SU-DHL-6 (cell line): ENCODE results near the gene ZNF552.

Experiments used
- H2AFZ ChIP-seq: fragments of 200-600 bp; sonication (generic); 2 replicates; pipeline ENCODE4 v1.6.1; 2014; ENCODE audit warnings: low read depth, mild to moderate bottlenecking, moderate library complexity, mixed read lengths, antibody characterized with exemption, low read length; ENCODE audit not compliant: severe bottlenecking
- H3F3A ChIP-seq: fragments of 200-600 bp; shearing (Covaris generic); 2 replicates; pipeline ENCODE4 v1.6.0; 2016; ENCODE audit warnings: antibody characterized with exemption, mild to moderate bottlenecking; ENCODE audit not compliant: insufficient read depth
- H3K27ac ChIP-seq: fragments of 200-600 bp; sonication (generic); 2 replicates; pipeline ENCODE4 v1.5.1; 2016; ENCODE audit warnings: low read depth, mild to moderate bottlenecking, low read length, moderate library complexity, mixed read lengths
- H3K27me3 ChIP-seq: fragments of 200-600 bp; sonication (generic), shearing (Covaris generic); 2 replicates; pipeline ENCODE4 v1.6.0; 2014; ENCODE audit warnings: mild to moderate bottlenecking, low read length
- H3K36me3 ChIP-seq: fragments of 200-600 bp; sonication (generic); 2 replicates; pipeline ENCODE4 v1.6.1; 2014; ENCODE audit warnings: mild to moderate bottlenecking, low read length, mixed read lengths
- H3K4me2 ChIP-seq: fragments of 300-600, 200-600 bp; shearing (Covaris generic), sonication (generic); 2 replicates; pipeline ENCODE4 v1.6.0; 2014; ENCODE audit warnings: low read length, low read depth, mild to moderate bottlenecking; ENCODE audit not compliant: poor library complexity, severe bottlenecking
- H3K4me3 ChIP-seq: fragments of 200-600 bp; sonication (generic); 2 replicates; pipeline ENCODE4 v1.5.1; 2014; ENCODE audit warnings: antibody characterized with exemption, low read length, mild to moderate bottlenecking, mixed read lengths; ENCODE audit not compliant: insufficient read depth, poor library complexity, severe bottlenecking
- H3K79me2 ChIP-seq: fragments of 200-600 bp; sonication (generic); 2 replicates; pipeline ENCODE4 v1.6.1; 2014; ENCODE audit warnings: mild to moderate bottlenecking, low read length, moderate library complexity; ENCODE audit not compliant: insufficient read depth
- H3K9ac ChIP-seq: fragments of 200-600 bp; sonication (generic); 2 replicates; pipeline ENCODE4 v1.7.0; 2014; ENCODE audit warnings: mild to moderate bottlenecking, low read length
- H3K9me2 ChIP-seq: fragments of 200-600 bp; sonication (generic); replicated peaks from 2 replicates; pipeline ENCODE4 v1.6.1; 2014; ENCODE audit warnings: low read length; ENCODE audit not compliant: insufficient read depth
- H3K9me3 ChIP-seq: fragments of 200-600 bp; sonication (generic); 2 replicates; pipeline ENCODE4 v1.6.1; 2014; ENCODE audit warnings: low read length, mixed read lengths; ENCODE audit not compliant: insufficient read depth
- H4K20me1 ChIP-seq: fragments of 200-600 bp; sonication (generic); 2 replicates; pipeline ENCODE4 v1.6.1; 2014; ENCODE audit warnings: low read depth, mild to moderate bottlenecking, antibody characterized with exemption, low read length, moderate library complexity, mixed read lengths
- CTCF ChIP-seq: fragments of 200-600 bp; sonication (generic); IDR thresholded peaks from one replicate; pipeline ENCODE4 v1.5.1; 2017; ENCODE audit warnings: antibody characterized with exemption, mild to moderate bottlenecking, low read length, moderate library complexity; ENCODE audit not compliant: insufficient read depth, poor library complexity, severe bottlenecking
- EZH2phosphoT487 ChIP-seq: fragments of 200-600 bp; sonication (generic), shearing (Covaris generic); conservative IDR thresholded peaks from 2 replicates; pipeline ENCODE4 v1.6.1; 2018; ENCODE audit warnings: mild to moderate bottlenecking, antibody characterized with exemption, low read length, moderate library complexity, mixed read lengths

ZNF552 gene

GRCh38 chr19:57807541-57807940 lies 7.2 kb downstream of the ZNF552 start:
- Histone ChIP-seq H3K79me2 (peaks cover 27% of the 10 kb centered on the region), H3K27ac (no peak overlapping the region)
- TF ChIP-seq CTCF (no peak), EZH2phosphoT487 (no peak)

GRCh38 chr19:57803594-57804325 lies 11.0 kb downstream of the ZNF552 start:
- no peak overlapping the region for H3K27ac ChIP-seq
- H3K36me3 ChIP-seq, result no peaks in the 10 kb centered on the region
- H4K20me1 ChIP-seq, result no peaks in the 10 kb centered on the region
- H3K4me2 ChIP-seq, result no peak overlapping the region
- H3K27me3 ChIP-seq, result no peaks in the 10 kb centered on the region
- no peak overlapping the region for H3K4me3 ChIP-seq
- TF ChIP-seq EZH2phosphoT487 (no peak), CTCF (no peak)
- peaks cover 9% of the 10 kb centered on the region; the same call in 1 of the 2 replicates for H3F3A ChIP-seq
- H3K9me2 ChIP-seq, result no peaks in the 10 kb centered on the region
- H3K79me2 ChIP-seq, result peaks cover 14% of the 10 kb centered on the region
- H3K9ac ChIP-seq, result no peak overlapping the region
- no peaks in the 10 kb centered on the region for H3K9me3 ChIP-seq
- no peak overlapping the region for H2AFZ ChIP-seq

More at GRCh38 chr19:57807541-57807940, 7.2 kb downstream of the ZNF552 start:
- Histone ChIP-seq H3K9ac (no peak overlapping the region), H3K9me2 (no peaks in the 10 kb centered on the region), H3K4me2 (no peak overlapping the region), H2AFZ (no peak overlapping the region), H3F3A (peaks cover 4% of the 10 kb centered on the region; the same call in 1 of the 2 replicates), H4K20me1 (no peaks in the 10 kb centered on the region), H3K4me3 (no peak overlapping the region), H3K9me3 (no peaks in the 10 kb centered on the region), H3K36me3 (no peaks in the 10 kb centered on the region), H3K27me3 (no peaks in the 10 kb centered on the region)

- H4K20me1 ChIP-seq, result no peaks in the 10 kb centered on the region
- H3K79me2 ChIP-seq, result peaks cover 14% of the 10 kb centered on the region
- H2AFZ ChIP-seq, result no peak overlapping the region
- H3K4me2 ChIP-seq, result no peak overlapping the region
- no peaks in the 10 kb centered on the region for H3K9me3 ChIP-seq
- H3K9me2 ChIP-seq, result no peaks in the 10 kb centered on the region
- peaks cover 9% of the 10 kb centered on the region; the same call in 1 of the 2 replicates for H3F3A ChIP-seq
- no peak overlapping the region for H3K27ac ChIP-seq
- TF ChIP-seq CTCF, result no peak
- TF ChIP-seq EZH2phosphoT487, result no peak
- H3K9ac ChIP-seq, result no peak overlapping the region
- no peak overlapping the region for H3K4me3 ChIP-seq
- H3K36me3 ChIP-seq, result no peaks in the 10 kb centered on the region
- H3K27me3 ChIP-seq, result no peaks in the 10 kb centered on the region
These were observed 11.5 kb downstream of the ZNF552 start for GRCh38 chr19:57803265-57803593.
